ENCODE data around the gene POLD1.
A peak's percentile ranks its signal among the peaks of the same experiment; 100 is the strongest.

The POLD1 gene

DNA sequence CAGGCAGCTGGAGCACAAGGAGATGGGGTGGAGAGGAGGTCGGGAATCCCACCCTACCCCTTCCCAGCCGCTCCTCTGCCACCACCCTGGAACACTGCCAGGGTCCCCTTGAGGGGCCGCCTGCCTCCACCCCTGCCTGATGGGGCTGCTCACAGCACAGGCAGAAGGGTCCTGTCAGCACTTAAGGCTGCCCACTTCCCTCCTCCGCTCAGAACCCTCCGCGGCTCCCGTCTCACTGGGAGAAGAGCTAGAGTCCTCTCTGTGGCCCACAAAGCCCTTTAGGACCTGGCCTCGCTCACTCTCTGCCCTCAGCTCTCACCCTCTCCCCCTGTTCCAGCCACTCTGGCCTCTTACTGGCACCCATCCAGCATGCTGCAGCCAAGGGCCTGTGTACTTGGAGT, 3.4 kb upstream of the POLD1 start:
- no peak for TF ChIP-seq REST (IDR thresholded peaks at IDR 0.05; ENCODE audit: insufficient replicate concordance, low read depth)
- no peak for TF ChIP-seq SPI1 (IDR thresholded peaks at IDR 0.05; ENCODE audit: borderline replicate concordance, low read depth)
- TF ChIP-seq CTCF (IDR thresholded peaks at IDR 0.05; ENCODE audit: insufficient read depth, low read length): no peak
- TF ChIP-seq GABPA (IDR thresholded peaks at IDR 0.05; ENCODE audit: low read depth): no peak
- TF ChIP-seq POLR2AphosphoS5 (IDR thresholded peaks at IDR 0.05; ENCODE audit: low read depth): no peak
- no peak overlapping the region for H3K4me3 ChIP-seq (replicated peaks; ENCODE audit: insufficient read depth, low read length)
- no peaks in the 10 kb centered on the region for H3K27me3 ChIP-seq (ENCODE audit: insufficient read depth, poor library complexity, severe bottlenecking)
- H3K27ac ChIP-seq (replicated peaks): no peak overlapping the region
- no peak for DNase-seq (ENCODE audit: low read depth in 1 of 2, low spot score in 1 of 2)

GRCh38 chr19:50381881-50382729, 2.0 kb upstream of the POLD1 start:
- TF ChIP-seq POLR2AphosphoS5 (IDR thresholded peaks at IDR 0.05; ENCODE audit: low read depth) (no peak), SPI1 (IDR thresholded peaks at IDR 0.05; ENCODE audit: borderline replicate concordance, low read depth) (no peak), REST (IDR thresholded peaks at IDR 0.05; ENCODE audit: insufficient replicate concordance, low read depth) (no peak), CTCF (IDR thresholded peaks at IDR 0.05; ENCODE audit: insufficient read depth, low read length) (no peak)
- H3K27ac ChIP-seq (replicated peaks): no peak overlapping the region
- DNase-seq (ENCODE audit: low read depth in 1 of 2, low spot score in 1 of 2): no peak

GRCh38 chr19:50383001-50383851, 921 bp upstream of the POLD1 start:
- TF ChIP-seq POLR2AphosphoS5 (IDR thresholded peaks at IDR 0.05; ENCODE audit: low read depth) (no peak; the same call in 1 of the 2 replicates), CTCF (IDR thresholded peaks at IDR 0.05; ENCODE audit: insufficient read depth, low read length) (no peak), GABPA (IDR thresholded peaks at IDR 0.05; ENCODE audit: low read depth) (no peak), SPI1 (IDR thresholded peaks at IDR 0.05; ENCODE audit: borderline replicate concordance, low read depth) (no peak), REST (IDR thresholded peaks at IDR 0.05; ENCODE audit: insufficient replicate concordance, low read depth) (no peak)
- H3K27me3 ChIP-seq (ENCODE audit: insufficient read depth, poor library complexity, severe bottlenecking): no peaks in the 10 kb centered on the region
- no peak for DNase-seq (ENCODE audit: low read depth in 1 of 2, low spot score in 1 of 2)
- peak overlapping the region; percentile 94 for H3K27ac ChIP-seq (replicated peaks)
- H3K4me3 ChIP-seq (replicated peaks; ENCODE audit: insufficient read depth, low read length): peak overlapping the region; percentile 44

More at GRCh38 chr19:50381881-50382729, 2.0 kb upstream of the POLD1 start:
- Histone ChIP-seq H3K4me3 (replicated peaks; ENCODE audit: insufficient read depth, low read length) (no peak overlapping the region), H3K27me3 (ENCODE audit: insufficient read depth, poor library complexity, severe bottlenecking) (no peaks in the 10 kb centered on the region)

Data from HL-60 (cell line).